ENCODE measurements around the gene OPCML. TPM values are rescaled to one million over a fixed set of nuclear protein-coding genes. Genes with fewer than 3 reads are reported as not detected.

The OPCML gene
- total RNA-seq, 1 donor from 2014 or later: 4.6 TPM

- no peak for DNase-seq (ENCODE audit: extremely low spot score, unreplicated experiment)
- Mint-ChIP-seq H3K4me1 (ENCODE audit: unreplicated experiment) (no peaks in the 10 kb centered on the region), H3K27ac (no peak overlapping the region), H3K36me3 (no peaks in the 10 kb centered on the region), H3K4me3 (no peak overlapping the region), H3K9me3 (peaks cover 4% of the 10 kb centered on the region), H3K27me3 (peaks cover 16% of the 10 kb centered on the region)
- TF ChIP-seq, protein P1, sequence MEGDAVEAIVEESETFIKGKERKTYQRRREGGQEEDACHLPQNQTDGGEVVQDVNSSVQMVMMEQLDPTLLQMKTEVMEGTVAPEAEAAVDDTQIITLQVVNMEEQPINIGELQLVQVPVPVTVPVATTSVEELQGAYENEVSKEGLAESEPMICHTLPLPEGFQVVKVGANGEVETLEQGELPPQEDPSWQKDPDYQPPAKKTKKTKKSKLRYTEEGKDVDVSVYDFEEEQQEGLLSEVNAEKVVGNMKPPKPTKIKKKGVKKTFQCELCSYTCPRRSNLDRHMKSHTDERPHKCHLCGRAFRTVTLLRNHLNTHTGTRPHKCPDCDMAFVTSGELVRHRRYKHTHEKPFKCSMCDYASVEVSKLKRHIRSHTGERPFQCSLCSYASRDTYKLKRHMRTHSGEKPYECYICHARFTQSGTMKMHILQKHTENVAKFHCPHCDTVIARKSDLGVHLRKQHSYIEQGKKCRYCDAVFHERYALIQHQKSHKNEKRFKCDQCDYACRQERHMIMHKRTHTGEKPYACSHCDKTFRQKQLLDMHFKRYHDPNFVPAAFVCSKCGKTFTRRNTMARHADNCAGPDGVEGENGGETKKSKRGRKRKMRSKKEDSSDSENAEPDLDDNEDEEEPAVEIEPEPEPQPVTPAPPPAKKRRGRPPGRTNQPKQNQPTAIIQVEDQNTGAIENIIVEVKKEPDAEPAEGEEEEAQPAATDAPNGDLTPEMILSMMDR (conservative IDR thresholded peaks at IDR 0.05): no peak
Measured at GRCh38 chr11:133480722-133481121, 51.6 kb downstream of the OPCML start.

GRCh38 chr11:133479209-133479608 lies 53.1 kb downstream of the OPCML start:
- Mint-ChIP-seq H3K9me3 (no peaks in the 10 kb centered on the region), H3K27ac (no peak overlapping the region), H3K4me3 (no peak overlapping the region), H3K27me3 (peaks cover 17% of the 10 kb centered on the region), H3K4me1 (ENCODE audit: unreplicated experiment) (no peaks in the 10 kb centered on the region), H3K36me3 (no peaks in the 10 kb centered on the region)
- DNase-seq (ENCODE audit: extremely low spot score, unreplicated experiment): no peak
- TF ChIP-seq, protein P1 (conservative IDR thresholded peaks at IDR 0.05): no peak

GRCh38 chr11:133477251-133477625 lies 55.1 kb downstream of the OPCML start:
- TF ChIP-seq, protein P1 (conservative IDR thresholded peaks at IDR 0.05): no peak
- Mint-ChIP-seq H3K27me3 (peaks cover 14% of the 10 kb centered on the region), H3K4me1 (ENCODE audit: unreplicated experiment) (no peaks in the 10 kb centered on the region), H3K36me3 (no peaks in the 10 kb centered on the region), H3K4me3 (no peak overlapping the region), H3K27ac (no peak overlapping the region), H3K9me3 (no peaks in the 10 kb centered on the region)
- DNase-seq (ENCODE audit: extremely low spot score, unreplicated experiment): no peak

GRCh38 chr11:133476570-133477250 lies 55.6 kb downstream of the OPCML start:
- Mint-ChIP-seq H3K27ac (no peak overlapping the region), H3K36me3 (no peaks in the 10 kb centered on the region), H3K27me3 (peaks cover 14% of the 10 kb centered on the region), H3K4me1 (ENCODE audit: unreplicated experiment) (no peaks in the 10 kb centered on the region), H3K4me3 (no peak overlapping the region), H3K9me3 (no peaks in the 10 kb centered on the region)
- DNase-seq (ENCODE audit: extremely low spot score, unreplicated experiment): no peak
- TF ChIP-seq, protein P1 (conservative IDR thresholded peaks at IDR 0.05): peak; percentile 31

DNA sequence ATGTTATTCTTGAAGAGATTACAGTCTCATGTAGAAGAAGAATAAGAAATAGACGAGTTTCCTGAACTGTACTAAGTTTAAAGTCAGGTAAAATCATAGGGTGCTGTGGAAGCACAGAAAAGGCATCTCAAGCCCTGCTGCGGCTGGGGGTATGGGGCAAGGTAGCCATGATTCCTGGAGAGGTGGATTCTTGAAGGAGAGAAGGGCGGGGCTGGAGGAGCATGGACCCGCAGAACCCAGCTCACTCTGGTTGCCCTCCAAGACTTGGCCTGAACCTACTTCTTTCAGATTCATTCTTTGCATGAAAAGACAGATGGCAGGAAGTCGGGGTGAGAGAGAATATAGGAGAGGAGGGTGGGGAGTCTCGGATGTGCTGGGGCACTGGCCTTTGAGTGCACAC lies 57.8 kb downstream of the OPCML start:
- Mint-ChIP-seq H3K4me1 (ENCODE audit: unreplicated experiment) (no peaks in the 10 kb centered on the region), H3K36me3 (no peaks in the 10 kb centered on the region), H3K27me3 (peaks cover 18% of the 10 kb centered on the region), H3K9me3 (no peaks in the 10 kb centered on the region), H3K4me3 (no peak overlapping the region), H3K27ac (no peak overlapping the region)
- no peak for DNase-seq (ENCODE audit: extremely low spot score, unreplicated experiment)
- TF ChIP-seq, protein P1 (conservative IDR thresholded peaks at IDR 0.05): no peak

Measured in type B pancreatic cell (in vitro differentiated cells).